Activated CD8-positive, alpha-beta memory T cell treated with anti-CD3 and anti-CD28 coated beads for 1 hour (primary cell): Measurements from ENCODE around the gene GLIS1.

Experiments
- DNase-seq, 2 donors: peaks; one replicate each; pipeline ENCODE4 v3.0.0-alpha.2; 2020; ENCODE audit warnings: low read depth in 1 of 2; ENCODE audit errors: extremely low read depth in 1 of 2

Gene GLIS1

DNA sequence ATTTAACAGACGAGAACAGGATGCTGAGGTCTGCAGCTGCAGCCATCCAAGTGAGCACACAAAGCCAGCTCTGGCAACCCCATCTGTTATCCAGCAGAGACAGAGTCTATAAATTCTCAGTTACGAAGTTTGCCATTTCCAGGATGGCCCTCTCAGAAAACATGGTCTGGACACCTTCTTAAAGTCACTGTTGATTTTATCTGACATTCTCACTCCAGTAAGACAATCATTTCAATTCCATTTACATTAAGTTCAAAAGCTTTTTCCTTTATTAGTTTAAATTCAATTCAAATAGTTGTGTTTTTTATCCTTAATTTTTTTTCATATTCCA lies 154.2 kb downstream of the GLIS1 start:
- DNase-seq = no peak

DNA sequence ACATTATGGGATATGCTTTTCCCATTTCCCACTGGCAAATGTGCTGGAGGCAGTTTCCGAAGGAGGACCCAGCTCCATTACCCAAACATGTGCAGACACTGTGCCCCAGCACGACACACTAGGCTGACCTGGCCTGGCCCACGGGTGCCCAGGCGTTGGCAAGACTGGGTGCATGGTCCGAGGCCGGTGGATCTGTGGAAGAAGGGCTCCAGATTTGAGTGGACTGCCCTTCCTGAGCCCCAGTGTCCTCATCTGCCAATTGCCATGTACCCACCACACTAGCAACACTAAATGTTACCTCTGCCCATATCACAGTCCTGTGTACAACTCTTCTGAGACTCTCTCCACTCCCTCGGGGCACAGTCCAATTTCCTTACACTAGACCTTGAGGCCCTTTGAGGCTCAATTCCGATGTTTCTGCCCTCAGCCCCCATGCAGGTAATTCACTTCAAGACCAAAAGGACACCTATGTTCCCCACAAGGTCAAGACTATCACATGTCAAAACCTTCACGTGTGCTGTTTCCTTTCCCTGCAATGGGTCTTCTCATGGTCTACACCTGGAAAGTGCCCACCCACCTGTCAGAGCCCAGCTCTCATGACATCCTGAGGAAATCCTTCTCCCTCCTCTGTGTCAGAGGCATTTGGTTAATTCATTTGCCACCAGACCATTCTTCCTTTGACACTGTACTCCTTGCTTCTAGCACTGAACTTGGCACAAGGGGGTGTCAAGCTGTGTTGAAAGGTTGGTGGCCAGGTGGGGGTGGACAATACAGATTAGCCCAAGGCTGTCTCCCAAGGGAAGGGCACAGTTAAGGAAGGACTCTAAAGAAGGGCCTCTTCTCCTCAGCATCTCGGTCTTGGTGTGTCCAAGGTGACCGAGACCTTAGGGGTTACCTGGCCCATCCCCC lies 154.8 kb downstream of the GLIS1 start:
- no peak for DNase-seq

DNA sequence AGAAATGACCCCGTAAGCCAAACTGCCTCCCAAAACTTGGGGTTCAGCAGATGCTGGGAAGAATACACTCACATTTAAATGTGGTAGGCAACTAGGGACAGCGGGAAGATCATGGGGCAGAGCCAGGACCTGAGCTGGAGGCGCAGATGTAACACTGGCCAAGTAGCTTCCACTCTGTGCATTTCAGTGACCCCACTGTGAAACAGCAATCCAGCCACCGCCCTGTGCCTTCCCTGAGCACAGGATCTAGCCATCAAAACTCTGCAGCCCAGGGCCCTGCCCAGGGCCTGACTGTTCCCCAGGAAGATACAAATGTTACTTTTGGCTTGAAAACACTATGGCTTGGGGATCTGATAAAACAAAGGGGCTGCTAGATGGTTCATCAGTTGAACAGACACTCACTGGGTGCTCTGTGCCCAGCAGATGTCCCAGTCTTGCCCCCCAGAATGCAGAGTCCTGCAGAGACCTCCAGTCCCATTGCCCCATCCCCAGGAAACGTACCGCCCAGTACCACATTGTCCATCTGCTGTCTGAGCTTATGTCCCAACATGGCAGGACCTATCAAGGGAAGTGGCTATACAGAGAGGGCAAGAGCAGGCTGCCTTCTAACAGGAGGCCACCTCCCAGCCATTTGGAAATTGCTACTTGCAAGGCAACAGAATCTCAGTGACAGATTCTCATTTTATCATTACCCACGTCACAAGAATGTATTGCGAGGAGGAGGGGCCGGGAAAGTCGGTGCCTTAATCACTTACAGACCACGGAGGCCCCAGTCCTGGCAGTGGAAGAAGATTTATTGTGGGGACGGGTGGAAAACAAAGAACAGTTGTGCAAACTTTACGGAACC lies 155.7 kb downstream of the GLIS1 start:
- DNase-seq = no peak

DNA sequence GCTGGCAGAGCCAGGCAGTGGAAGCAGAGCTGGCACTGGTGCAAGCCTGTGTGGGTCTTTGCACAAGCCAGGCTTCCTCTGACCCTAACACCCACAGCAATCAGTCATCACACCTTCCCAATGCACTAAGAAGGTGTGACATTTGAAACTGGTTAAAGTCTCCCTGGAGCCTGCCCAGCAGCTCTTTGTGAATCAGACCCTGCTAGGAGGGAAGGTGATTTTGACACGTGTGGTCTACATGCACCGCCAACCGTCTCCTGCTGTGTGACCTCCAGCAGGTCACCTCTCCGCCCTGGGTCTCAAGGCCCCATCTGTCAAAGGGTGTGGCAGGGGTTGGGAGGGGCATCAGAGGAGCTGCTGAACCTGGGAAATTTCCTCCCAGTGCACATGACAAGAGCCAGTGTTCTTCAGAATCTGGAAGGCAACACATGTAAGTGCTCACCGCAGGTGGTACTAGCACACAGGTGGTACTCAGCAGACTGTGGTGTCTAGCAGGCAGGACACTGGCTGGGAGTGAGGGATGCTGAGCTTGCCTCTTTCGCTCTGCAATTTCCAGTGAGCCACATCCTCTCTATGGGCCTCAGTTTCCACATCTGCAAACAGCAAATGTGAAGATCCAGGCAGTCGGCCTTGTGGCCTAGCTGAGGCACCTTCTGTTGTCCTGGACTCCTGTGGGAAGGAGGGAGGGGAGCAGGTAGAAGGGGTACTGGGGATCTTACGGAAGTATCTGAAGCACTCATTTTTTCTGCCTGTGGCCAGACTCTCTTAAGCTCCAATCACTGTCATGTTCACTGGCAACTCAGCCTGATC lies 156.5 kb downstream of the GLIS1 start:
- DNase-seq = no peak

DNA sequence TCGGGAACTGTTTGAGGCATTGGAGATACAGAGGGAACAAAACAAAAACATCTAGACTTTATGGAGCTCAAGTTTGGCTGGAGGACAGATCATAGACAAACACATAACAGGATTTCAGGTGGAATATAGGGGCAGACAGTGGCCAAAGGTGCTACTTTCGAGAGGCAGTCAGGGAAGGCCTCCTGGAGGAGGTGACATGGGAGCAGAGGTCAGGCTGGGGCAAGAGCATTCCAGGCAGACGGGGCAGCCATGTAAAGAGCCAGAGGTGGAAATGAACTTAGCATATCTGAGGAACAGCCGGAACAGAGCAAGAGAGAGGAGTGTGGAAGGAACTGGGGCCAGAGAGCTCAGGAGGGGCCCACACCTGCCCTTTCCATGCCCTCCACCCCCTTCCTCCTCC lies 157.5 kb downstream of the GLIS1 start:
- no peak for DNase-seq

DNA sequence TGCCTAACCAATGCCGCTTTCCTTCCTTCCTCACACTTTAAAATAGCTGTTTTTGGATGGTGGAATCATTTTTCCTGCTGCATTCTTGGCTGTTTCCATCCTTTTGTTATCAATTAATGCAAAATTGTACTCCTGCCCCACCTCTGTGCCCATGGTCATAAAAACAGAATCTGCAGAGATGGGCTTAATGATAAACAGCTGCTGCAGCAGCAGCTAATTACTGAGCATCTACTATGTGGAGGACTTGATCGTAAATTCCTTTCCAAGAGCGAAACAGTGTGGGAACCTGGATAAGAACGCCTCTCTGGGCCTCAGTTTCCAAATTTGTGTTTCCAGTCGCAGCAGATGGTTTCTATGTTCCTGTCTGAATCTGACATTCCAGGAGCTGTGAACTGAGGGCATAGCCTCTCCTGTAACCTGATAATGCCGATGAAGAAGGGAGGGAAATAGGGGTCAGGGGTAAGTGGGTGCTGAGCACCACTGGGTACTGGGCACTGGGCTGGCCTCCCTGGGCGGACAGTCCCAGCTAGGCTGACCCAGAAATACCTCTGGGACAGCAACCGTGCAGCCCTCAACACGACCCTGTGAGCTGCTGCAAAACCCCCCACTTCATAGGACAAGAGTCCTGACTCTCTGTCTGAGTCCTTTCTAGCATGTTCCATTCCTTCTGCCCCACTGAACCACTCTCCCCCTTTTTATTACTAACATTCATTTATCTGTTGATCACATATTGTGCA lies 158.1 kb downstream of the GLIS1 start:
- DNase-seq = no peak

DNA sequence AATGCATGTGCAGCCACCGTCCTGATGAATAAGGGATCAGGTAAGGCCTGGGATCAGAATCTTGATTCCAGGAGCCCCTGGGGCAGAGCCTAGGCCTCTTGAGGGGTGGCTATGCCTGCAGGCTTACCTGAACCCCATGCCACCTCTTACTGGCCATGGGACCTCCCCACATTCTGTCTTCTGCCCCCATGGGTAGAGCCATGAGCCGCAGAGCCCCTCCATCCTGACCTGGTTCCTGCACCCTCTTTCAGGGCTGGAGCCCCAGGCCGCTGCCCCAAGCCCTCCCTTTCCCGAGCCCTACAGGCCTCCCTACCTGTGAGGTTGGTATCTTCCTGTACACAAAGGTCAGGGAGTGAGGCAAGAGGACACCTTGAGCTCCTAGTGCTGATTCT lies 159.0 kb downstream of the GLIS1 start:
- DNase-seq = no peak

DNA sequence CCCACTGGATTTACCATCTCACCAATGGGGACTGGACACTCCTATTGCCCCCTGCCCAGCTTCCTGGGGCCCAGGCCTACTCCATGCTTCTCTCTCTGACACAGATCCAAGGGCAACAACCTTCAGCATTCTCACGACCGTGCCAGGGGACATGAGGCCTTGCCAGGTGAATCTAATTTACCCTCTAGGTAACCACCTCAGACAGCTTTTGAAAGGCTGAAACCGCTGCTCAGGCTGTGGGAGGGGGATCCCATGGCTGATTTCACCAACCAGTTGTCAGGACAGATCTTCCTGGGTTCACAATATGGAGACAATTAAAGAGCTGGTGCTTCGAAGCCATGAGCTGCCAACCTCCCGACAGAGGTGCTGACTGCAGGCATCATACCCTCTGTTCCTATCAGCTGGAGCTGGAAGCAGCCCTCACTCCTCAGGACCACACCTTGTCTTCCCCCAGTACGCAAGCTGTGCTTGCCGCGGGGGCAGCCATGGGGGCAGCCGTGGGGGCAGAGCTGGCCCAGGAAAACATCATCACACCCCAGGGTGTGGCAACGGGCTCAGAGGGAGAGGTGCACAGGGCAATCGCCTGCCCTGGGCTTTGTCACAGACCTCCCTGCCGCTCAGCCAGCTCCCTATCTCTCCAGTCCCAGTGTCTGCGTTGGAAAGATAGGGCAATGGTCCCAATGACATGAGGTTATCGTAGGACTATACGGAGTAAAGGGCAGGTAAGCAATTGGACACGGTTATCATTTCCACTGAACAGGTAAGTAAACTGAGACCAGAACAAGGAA lies 159.5 kb downstream of the GLIS1 start:
- DNase-seq = no peak

DNA sequence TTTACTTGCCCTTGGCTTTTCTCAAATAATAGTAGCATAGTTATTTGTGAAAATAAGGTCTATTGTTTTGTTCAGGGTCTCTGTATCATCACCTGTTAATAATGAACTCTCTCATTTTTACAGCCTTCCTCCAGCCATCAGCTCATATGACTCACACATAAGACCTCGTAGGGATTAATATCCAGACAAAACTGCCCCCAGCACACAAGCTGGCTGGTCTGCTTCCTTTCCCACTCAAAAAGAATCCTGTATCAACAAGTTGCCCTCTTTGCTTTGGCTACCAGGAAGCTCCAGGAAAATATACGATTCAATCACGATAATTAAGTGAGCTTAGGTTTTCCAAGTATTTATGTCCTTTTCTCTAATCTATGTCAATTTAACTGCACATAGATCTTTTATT lies 160.6 kb downstream of the GLIS1 start:
- DNase-seq = no peak

DNA sequence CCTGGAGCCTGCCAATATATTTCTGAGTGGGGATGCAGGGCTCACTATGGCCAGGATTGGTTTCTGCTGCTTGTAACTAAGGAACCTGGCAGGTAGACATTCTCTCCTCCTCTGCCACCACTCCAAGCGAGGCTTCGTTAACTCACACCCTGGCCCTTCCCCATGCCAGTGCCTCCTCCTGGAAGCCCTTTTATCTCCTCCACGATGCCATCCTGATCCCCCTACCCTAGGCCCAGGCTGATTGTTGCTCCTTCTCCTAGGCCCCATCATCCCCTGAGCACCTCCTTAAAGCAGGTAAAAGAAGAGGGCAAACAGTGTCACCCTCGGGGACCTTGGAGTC lies 161.2 kb downstream of the GLIS1 start:
- no peak for DNase-seq

DNA sequence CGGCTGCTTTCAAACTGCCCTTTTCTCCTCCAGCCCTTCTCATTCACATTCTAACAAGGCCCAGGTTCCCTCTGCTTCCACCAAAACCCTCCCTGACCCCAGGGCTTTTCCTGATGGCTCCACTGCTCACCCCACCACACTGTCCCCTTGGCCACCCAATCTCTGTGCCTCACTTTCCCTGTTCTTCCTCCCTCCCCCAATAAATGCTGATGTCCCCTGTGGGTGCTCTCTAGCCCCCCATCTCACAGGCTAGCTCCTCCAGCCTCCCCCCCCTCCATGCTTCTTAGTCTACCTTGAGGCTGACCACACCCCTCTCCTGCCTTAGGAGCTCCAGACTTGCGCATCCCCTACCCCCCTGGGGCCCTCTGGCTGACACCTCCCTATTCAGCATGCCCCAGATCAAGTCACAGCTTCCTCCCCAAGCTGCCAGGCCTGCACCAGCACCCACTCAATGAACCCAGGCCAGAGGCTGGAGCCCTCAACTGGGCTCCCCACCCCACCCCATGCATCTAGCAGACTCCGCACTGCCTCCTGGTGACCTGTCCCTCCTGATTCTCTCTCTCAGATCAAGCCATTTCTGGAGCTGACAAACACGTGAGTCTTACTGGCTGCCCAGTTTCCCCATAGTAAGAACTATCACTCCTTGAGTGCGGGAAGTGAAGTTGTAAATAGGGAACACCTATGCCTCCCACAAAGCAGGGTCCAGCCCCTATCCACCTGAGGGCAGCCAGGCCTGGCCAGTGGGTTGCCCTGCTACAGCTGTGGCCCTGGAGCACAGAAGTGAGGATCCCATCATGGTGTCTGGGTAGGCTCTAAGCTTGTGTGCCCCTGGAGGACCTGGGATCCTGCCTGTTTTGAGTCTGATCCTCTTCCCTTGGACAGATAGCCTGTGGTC lies 161.9 kb downstream of the GLIS1 start:
- no peak for DNase-seq

DNA sequence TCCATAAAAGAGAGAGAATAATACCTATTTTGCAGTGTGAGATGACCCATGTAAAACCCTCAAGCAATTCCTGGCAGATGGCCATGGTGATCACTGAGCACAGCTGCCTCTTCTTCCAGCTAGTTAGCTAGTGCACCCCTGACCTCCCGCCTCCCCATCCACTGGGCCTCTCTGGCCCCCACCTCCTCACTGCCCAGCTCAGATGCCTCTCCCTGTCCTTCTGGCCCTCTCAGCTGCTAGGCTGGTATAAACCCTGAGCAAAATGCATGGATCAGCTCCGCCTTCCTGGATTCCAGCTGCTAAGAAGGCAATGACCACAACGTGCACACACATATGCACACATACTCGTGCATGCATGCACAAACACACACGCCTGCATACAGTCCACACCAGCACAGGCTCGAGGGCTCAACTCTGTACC lies 162.6 kb downstream of the GLIS1 start:
- no peak for DNase-seq

DNA sequence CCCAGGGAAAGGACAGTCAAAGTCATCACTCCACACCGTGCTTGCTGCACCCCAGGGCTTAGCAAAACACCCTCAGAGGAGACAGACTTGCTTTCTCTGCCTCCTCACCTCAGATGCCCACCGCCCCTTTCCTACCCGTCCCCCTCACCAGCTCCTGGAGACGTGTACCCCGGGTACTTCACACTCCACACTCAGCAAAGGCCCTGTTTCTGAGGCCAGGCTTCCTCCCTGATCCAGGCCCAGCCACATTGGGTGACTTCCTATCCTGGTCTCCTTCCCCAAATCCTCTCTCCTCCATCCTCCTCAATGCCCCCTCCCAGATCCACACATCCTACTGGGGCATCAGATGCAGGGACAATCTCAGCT lies 163.0 kb downstream of the GLIS1 start:
- DNase-seq = no peak

DNA sequence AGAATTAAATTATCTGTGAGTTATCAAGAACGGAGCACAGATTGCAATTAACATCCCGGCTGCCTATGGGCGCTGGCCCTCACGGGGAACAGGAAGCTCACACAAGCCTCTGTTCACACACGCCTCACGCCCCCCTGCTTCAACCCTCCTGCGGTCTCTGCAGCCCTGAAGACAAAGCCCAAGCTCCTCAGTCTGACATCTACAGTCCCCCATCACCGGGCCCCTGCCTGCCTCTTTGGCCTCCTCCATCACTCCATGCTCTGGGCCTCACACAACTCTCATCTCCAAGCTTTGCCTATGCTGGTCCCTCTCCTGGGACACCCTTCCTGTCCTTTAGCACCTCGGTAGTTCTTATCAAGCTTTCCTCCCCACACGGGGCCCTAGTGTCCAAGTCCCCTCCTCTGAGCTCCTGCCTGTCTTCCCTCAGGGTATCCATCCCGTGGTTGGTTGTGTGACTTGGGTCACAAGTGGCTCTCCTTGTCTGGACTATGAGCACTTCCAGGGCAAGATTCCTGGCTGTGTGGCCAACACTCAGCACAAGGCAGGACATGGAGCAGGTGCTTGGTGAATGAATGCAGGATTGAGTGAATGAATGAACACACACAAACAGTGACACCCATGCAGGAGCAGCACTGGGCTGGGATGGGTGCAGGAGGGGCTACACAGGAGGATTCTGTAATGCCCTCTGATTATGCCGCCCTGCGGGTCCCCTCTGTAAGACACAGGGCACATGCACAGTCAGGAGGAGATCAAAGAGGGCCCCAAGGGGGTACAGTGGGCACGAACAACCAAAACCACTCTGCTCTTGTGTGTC lies 163.6 kb downstream of the GLIS1 start:
- no peak for DNase-seq

DNA sequence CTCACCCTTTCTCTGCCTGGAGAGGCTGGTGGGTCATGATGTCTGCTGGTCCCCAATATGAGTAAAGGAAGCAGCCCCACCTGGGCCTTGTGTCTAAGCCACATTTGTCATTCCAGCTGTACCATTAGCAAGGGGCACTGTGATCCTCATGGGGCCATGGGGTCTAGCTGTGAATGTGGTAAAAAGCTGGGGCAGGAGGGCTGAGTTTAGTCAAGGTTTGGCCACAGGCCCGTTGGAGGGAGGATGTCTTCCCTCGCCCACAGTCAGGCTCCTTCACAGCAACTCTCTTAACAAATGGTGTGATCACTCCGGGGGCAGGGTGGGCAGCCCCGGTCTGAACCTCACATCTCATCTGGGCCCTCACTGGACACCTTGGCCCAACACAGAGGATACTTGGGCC lies 164.3 kb downstream of the GLIS1 start:
- DNase-seq = no peak

DNA sequence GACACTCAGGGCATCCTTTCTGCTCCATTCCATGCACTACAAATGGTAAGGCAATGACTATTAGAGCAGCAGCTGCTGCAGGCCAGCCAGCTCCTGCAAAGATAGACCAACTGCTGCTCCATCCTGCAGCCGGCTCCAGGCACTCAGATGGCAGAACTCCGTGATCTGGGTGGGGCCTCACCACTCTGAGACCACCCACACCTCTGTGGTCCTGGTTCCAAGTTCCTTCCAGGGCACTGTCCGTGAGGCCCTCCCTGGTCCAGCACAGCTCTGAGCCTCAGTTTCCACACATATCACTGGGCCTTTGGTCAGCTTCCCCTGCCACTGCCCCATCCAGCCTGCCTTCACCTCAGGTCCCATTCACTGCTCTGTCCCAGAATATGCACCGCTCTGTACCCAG lies 165.0 kb downstream of the GLIS1 start:
- DNase-seq = no peak

DNA sequence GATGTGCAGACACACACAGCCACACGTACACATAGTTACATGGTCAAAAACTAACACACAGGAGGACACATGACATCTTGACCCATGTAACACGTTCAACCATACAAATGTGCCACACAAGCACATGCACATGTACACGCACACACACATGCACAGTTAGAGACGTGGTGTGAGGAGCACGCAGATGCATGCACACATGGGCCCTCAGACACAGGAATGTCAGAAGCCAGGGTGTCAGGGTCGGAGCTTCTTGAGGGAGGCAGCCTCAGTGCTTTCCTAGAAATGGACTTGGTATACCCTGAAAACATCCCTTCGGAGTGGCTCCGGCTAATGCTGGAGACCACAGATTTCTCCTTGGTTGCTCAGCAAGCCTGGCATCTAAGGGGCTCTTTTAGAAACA lies 165.4 kb downstream of the GLIS1 start:
- no peak for DNase-seq

DNA sequence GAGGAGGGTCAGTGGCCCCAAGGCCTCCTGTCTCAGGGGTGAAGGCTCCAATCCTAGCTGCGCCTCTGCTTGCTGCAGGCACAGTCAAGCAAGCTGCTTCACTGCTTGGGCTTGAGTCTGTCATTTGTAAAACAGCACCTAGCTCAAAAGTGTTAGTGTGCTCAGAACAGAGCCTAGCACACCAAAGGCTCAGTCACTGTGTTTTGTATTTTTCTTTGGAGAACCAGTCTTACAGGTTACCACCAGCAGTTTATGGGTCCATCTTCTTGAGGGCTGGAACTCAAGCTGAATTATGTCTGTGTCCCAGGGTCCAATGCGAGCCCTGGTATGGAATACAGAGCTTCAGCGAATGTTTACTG lies 166.2 kb downstream of the GLIS1 start:
- DNase-seq = no peak
